HepG2 (cell line): ENCODE measurements around the gene ACTN2. TPM values are rescaled to one million over a fixed set of nuclear protein-coding genes. Genes with fewer than 3 reads are reported as not detected.
A peak's percentile ranks its signal among the peaks of the same experiment; 100 is the strongest.

Experiments
- ATF7-NPFF ChIP-seq: sonication (generic); formaldehyde crosslinking; IDR thresholded peaks from 2 replicates; pipeline ENCODE4 v1.8.1; 2023; ENCODE audit warnings: mild to moderate bottlenecking, low read depth, missing genetic modification reagents, moderate library complexity
- FOSL1 ChIP-seq: sonication (generic); formaldehyde crosslinking; IDR thresholded peaks from 2 replicates; pipeline ENCODE4 v1.9.0; 2021; ENCODE audit warnings: missing genetic modification reagents, borderline replicate concordance
- FOXP1 ChIP-seq, 2 experiments: fragments of 450-650 bp in 1 of 2; IDR thresholded peaks; 2 replicates each; pipeline ENCODE4 v1.6.1; 2017 to 2018; ENCODE audit warnings: antibody characterized with exemption in 1 of 2
- IKZF1 ChIP-seq: fragments of 450-650 bp; IDR thresholded peaks from 2 replicates; pipeline ENCODE4 v1.7.1; 2016
- MEIS1 ChIP-seq: sonication (generic); formaldehyde crosslinking; IDR thresholded peaks from 2 replicates; pipeline ENCODE4 v1.9.0; 2021; ENCODE audit warnings: mild to moderate bottlenecking, missing genetic modification reagents, moderate library complexity, borderline replicate concordance
- MYC ChIP-seq: sonication (generic); formaldehyde crosslinking; IDR thresholded peaks from 2 replicates; pipeline ENCODE4 v1.9.0; 2021; ENCODE audit warnings: missing genetic modification reagents, borderline replicate concordance
- NCOR1 ChIP-seq: fragments of 200-600 bp; sonication (generic); IDR thresholded peaks from 2 replicates; pipeline ENCODE4 v1.7.0; 2017; ENCODE audit warnings: antibody characterized with exemption, low read length, borderline replicate concordance
- NFKBIZ ChIP-seq: IDR thresholded peaks from 2 replicates; pipeline ENCODE4 v1.6.1; 2018; ENCODE audit warnings: missing genetic modification reagents, missing compliant biosample characterization
- RFXANK ChIP-seq: IDR thresholded peaks from 2 replicates; pipeline ENCODE4 v1.6.1; 2016
- TAF15 ChIP-seq: fragments of 200-400 bp; formaldehyde crosslinking; IDR thresholded peaks from one replicate; pipeline ENCODE4 v1.6.1; 2018; ENCODE audit warnings: mild to moderate bottlenecking, low read depth, low read length; ENCODE audit not compliant: poor library complexity, severe bottlenecking
- WIZ ChIP-seq: sonication (generic); formaldehyde crosslinking; IDR thresholded peaks from 2 replicates; pipeline ENCODE4 v1.5.1; 2020; ENCODE audit warnings: mild to moderate bottlenecking, missing genetic modification reagents
- ZMYM3 ChIP-seq: sonication (generic); formaldehyde crosslinking; IDR thresholded peaks from 2 replicates; pipeline ENCODE4 v1.5.1; 2020; ENCODE audit warnings: mild to moderate bottlenecking, missing genetic modification reagents
- ZNF382 ChIP-seq: sonication (generic); formaldehyde crosslinking; IDR thresholded peaks from 2 replicates; pipeline ENCODE4 v1.5.0; 2020; ENCODE audit warnings: missing genetic modification reagents, mild to moderate bottlenecking, borderline replicate concordance
- ZNF557 ChIP-seq: sonication (generic); formaldehyde crosslinking; IDR thresholded peaks from 2 replicates; pipeline ENCODE4 v1.4.0; 2020; ENCODE audit warnings: missing genetic modification reagents
- ZNF629 ChIP-seq: sonication (generic); formaldehyde crosslinking; conservative IDR thresholded peaks from 2 replicates; pipeline ENCODE4 v1.5.0; 2020; ENCODE audit warnings: missing genetic modification reagents
- ZNF781 ChIP-seq: sonication (generic); formaldehyde crosslinking; IDR thresholded peaks from 2 replicates; pipeline ENCODE4 v1.5.1; 2020; ENCODE audit warnings: borderline replicate concordance, mild to moderate bottlenecking, missing genetic modification reagents; ENCODE audit errors: not compliant biosample characterization
- ZNF788 ChIP-seq: sonication (generic); formaldehyde crosslinking; IDR thresholded peaks from 2 replicates; pipeline ENCODE4 v1.5.0; 2020; ENCODE audit warnings: mild to moderate bottlenecking, missing genetic modification reagents, borderline replicate concordance
- polyA plus RNA-seq, 8 experiments: library from polyadenylated mRNA; depleted of rRNA in 3 of 8; stranded (reverse) in 7 of 8; unstranded in 1 of 8; fragments of >200 nt; fragmentation: Illumina TruSeq in 4 of 8; extraction: Trizol in 4 of 8; gene quantifications; 2 replicates each; pipeline versions ENCODE4 v1.2.1 to v1.2.3, GENCODE V29; 2011 to 2016; ENCODE audit warnings: low read depth in 4 of 8, missing spikeins in 1 of 8, mixed read lengths in 1 of 8; ENCODE audit not compliant: insufficient read depth in 1 of 8
- total RNA-seq, 5 experiments: library from RNA; depleted of rRNA; stranded (reverse); fragments of >200 nt; fragmentation: Illumina TruSeq; extraction: Trizol; gene quantifications; 2 replicates each; pipeline ENCODE4 v1.2.3, GENCODE V29; 2016; ENCODE audit warnings: low read depth in 1 of 5
- TF ChIP-seq, protein P1 (sequence below): IDR thresholded peaks from 2 replicates; pipeline ENCODE4 v1.6.1; 2012; ENCODE audit warnings: low read depth, low read length, improper control_type of control experiment
- TF ChIP-seq, protein P2 (sequence below): sonication (generic); formaldehyde crosslinking; conservative IDR thresholded peaks from 2 replicates; pipeline ENCODE4 v1.8.1; 2023; ENCODE audit warnings: missing genetic modification reagents
- TF ChIP-seq, protein P3 (sequence below): sonication (generic); formaldehyde crosslinking; IDR thresholded peaks from 2 replicates; pipeline ENCODE4 v1.4.0; 2020; ENCODE audit warnings: mild to moderate bottlenecking, low read depth, missing genetic modification reagents
- TF ChIP-seq, protein P4 (sequence below): sonication (generic); formaldehyde crosslinking; IDR thresholded peaks from 2 replicates; pipeline ENCODE4 v1.5.1; 2020; ENCODE audit warnings: missing genetic modification reagents, mild to moderate bottlenecking, borderline replicate concordance

ACTN2 gene
- total and polyA plus RNA-seq, 2 of the 13 experiments (the other 11 are each of a cell fraction or from before 2014, with no cell fraction given), result 0.04 to 0.13 TPM

DNA sequence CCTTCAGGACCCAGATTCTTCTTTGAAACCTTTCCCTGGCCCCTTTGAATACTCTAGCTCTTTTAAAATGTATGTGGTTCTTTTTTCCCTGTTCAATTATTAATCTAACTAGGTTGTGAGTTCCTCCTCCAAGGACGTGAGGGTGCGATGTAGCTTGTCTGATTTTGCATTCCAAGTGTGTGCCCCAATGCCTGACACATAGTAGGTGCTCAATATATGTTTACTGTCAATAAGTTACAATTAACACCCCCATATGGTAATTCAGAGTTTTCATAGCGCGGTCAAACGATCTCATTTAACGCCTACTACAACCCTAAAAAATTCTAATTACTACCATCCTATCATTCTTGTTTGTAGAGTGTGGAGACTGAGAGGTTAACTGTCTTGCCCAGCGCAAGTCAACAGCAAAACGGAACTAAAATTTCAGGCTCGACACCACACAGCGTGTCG is 108.3 kb downstream of the ACTN2 start (continued):
- TF ChIP-seq, protein P1, sequence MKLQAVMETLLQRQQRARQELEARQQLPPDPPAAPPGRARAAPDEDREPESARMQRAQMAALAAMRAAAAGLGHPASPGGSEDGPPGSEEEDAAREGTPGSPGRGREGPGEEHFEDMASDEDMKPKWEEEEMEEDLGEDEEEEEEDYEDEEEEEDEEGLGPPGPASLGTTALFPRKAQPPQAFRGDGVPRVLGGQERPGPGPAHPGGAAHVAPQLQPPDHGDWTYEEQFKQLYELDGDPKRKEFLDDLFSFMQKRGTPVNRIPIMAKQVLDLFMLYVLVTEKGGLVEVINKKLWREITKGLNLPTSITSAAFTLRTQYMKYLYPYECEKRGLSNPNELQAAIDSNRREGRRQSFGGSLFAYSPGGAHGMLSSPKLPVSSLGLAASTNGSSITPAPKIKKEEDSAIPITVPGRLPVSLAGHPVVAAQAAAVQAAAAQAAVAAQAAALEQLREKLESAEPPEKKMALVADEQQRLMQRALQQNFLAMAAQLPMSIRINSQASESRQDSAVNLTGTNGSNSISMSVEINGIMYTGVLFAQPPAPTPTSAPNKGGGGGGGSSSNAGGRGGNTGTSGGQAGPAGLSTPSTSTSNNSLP, result no peak
- TF ChIP-seq FOXP1 (IDR thresholded peaks at IDR 0.05), result no peak
- no peak for TF ChIP-seq FOXP1 (CRISPR knock-in tag; IDR thresholded peaks at IDR 0.05)
- no peak for TF ChIP-seq ZNF557 (CRISPR knock-in tag)
- no peak for TF ChIP-seq RFXANK (CRISPR knock-in tag)
- no peak; the same call in 1 of the 2 replicates for TF ChIP-seq NFKBIZ
- TF ChIP-seq MYC (CRISPR knock-in tag), result no peak
- TF ChIP-seq, protein P2, sequence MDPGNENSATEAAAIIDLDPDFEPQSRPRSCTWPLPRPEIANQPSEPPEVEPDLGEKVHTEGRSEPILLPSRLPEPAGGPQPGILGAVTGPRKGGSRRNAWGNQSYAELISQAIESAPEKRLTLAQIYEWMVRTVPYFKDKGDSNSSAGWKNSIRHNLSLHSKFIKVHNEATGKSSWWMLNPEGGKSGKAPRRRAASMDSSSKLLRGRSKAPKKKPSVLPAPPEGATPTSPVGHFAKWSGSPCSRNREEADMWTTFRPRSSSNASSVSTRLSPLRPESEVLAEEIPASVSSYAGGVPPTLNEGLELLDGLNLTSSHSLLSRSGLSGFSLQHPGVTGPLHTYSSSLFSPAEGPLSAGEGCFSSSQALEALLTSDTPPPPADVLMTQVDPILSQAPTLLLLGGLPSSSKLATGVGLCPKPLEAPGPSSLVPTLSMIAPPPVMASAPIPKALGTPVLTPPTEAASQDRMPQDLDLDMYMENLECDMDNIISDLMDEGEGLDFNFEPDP (CRISPR knock-in tag), result no peak
- no peak for TF ChIP-seq ZNF781
- TF ChIP-seq ZNF382 (CRISPR knock-in tag), result no peak
- TF ChIP-seq ZNF788, result 0 out of 2 replicates have a peak, but pooled peaks have one; percentile 10
- TF ChIP-seq TAF15, result no peak
- TF ChIP-seq NCOR1, result no peak
- TF ChIP-seq, protein P3, sequence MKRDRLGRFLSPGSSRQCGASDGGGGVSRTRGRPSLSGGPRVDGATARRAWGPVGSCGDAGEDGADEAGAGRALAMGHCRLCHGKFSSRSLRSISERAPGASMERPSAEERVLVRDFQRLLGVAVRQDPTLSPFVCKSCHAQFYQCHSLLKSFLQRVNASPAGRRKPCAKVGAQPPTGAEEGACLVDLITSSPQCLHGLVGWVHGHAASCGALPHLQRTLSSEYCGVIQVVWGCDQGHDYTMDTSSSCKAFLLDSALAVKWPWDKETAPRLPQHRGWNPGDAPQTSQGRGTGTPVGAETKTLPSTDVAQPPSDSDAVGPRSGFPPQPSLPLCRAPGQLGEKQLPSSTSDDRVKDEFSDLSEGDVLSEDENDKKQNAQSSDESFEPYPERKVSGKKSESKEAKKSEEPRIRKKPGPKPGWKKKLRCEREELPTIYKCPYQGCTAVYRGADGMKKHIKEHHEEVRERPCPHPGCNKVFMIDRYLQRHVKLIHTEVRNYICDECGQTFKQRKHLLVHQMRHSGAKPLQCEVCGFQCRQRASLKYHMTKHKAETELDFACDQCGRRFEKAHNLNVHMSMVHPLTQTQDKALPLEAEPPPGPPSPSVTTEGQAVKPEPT (CRISPR knock-in tag), result no peak
- no peak for TF ChIP-seq ZNF629 (CRISPR knock-in tag)
- TF ChIP-seq ZMYM3 (CRISPR knock-in tag), result peak; percentile 40; the same call in 1 of the 2 replicates
- TF ChIP-seq ATF7-NPFF, result no peak
- TF ChIP-seq MEIS1, result no peak
- TF ChIP-seq, protein P4, sequence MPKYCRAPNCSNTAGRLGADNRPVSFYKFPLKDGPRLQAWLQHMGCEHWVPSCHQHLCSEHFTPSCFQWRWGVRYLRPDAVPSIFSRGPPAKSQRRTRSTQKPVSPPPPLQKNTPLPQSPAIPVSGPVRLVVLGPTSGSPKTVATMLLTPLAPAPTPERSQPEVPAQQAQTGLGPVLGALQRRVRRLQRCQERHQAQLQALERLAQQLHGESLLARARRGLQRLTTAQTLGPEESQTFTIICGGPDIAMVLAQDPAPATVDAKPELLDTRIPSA (CRISPR knock-in tag), result no peak
- no peak for TF ChIP-seq FOSL1 (CRISPR knock-in tag)
- no peak for TF ChIP-seq WIZ (CRISPR knock-in tag)
- no peak for TF ChIP-seq IKZF1
